CD4-positive, alpha-beta memory T cell (primary cell): ENCODE measurements around the gene KCNJ9. TPM values are rescaled to one million over a fixed set of nuclear protein-coding genes. Genes with fewer than 3 reads are reported as not detected.

Experiments
- CTCF ChIA-PET: fragments of 350-600 bp; sonication (Branson Sonifier 250); formaldehyde crosslinking; loops from one replicate; lab custom pipeline; 2021; ENCODE audit warnings: inconsistent platforms; ENCODE audit not compliant: partially characterized antibody; lab: Charles Lee
- POLR2A ChIA-PET: fragments of 350-600 bp; sonication (Branson Sonifier 250); formaldehyde crosslinking; loops from one replicate; lab custom pipeline; 2021; ENCODE audit not compliant: partially characterized antibody; lab: Charles Lee
- DNase-seq, 5 donors: peaks; one replicate each; pipeline versions ENCODE4 v3.0.0 to v3.0.0-alpha.2; 2020 to 2022; ENCODE audit warnings: mixed read lengths in 1 of 5
- H3K27ac ChIP-seq: one replicate; pipeline ENCODE4 v1.7.0; 2013; ENCODE audit warnings: low read depth, low read length
- H3K27me3 ChIP-seq: 2 replicates; pipeline ENCODE4 v1.7.0; 2013; ENCODE audit warnings: mild to moderate bottlenecking, low read length, moderate library complexity; ENCODE audit not compliant: insufficient read depth
- H3K36me3 ChIP-seq: 2 replicates; pipeline ENCODE4 v1.7.0; 2013; ENCODE audit warnings: mild to moderate bottlenecking, low read length, moderate library complexity; ENCODE audit not compliant: insufficient read depth
- H3K4me1 ChIP-seq: 2 replicates; pipeline ENCODE4 v1.7.0; 2013; ENCODE audit warnings: mild to moderate bottlenecking, low read length, moderate library complexity; ENCODE audit not compliant: insufficient read depth
- H3K4me3 ChIP-seq, 2 donors: one replicate each; pipeline ENCODE4 v1.7.0; 2013; ENCODE audit warnings: low read length in 2 of 2, mild to moderate bottlenecking in 1 of 2
- H3K9me3 ChIP-seq, 2 donors: one replicate each; pipeline ENCODE4 v1.7.0; 2013; ENCODE audit warnings: low read length in 2 of 2, control low read depth in 1 of 2; ENCODE audit not compliant: control insufficient read depth in 1 of 2
- H3K27ac Mint-ChIP-seq, 7 donors: one replicate each; pipeline ENCODE4 v1.8.0; 2020 to 2021; ENCODE audit warnings: mixed read lengths in 7 of 7, mild to moderate bottlenecking in 6 of 7, inconsistent platforms in 3 of 7, moderate library complexity in 3 of 7
- H3K27me3 Mint-ChIP-seq, 2 donors: one replicate each; pipeline ENCODE4 v1.8.0; 2020 to 2021; ENCODE audit warnings: mixed read lengths in 2 of 2
- H3K36me3 Mint-ChIP-seq, 2 donors: one replicate each; pipeline ENCODE4 v1.8.0; 2020 to 2021; ENCODE audit warnings: mixed read lengths in 2 of 2, inconsistent platforms in 1 of 2, mild to moderate bottlenecking in 1 of 2
- H3K4me1 Mint-ChIP-seq, 4 donors: one replicate each; pipeline ENCODE4 v1.8.0; 2020 to 2021; ENCODE audit warnings: mixed read lengths in 4 of 4, mild to moderate bottlenecking in 1 of 4
- H3K4me3 Mint-ChIP-seq, 8 donors: one replicate each; pipeline ENCODE4 v1.8.0; 2020 to 2021; ENCODE audit warnings: mixed read lengths in 8 of 8, mild to moderate bottlenecking in 7 of 8, moderate library complexity in 6 of 8, inconsistent platforms in 3 of 8
- H3K9me3 Mint-ChIP-seq, 8 donors: one replicate each; pipeline ENCODE4 v1.8.0; 2020 to 2021; ENCODE audit warnings: mixed read lengths in 8 of 8, mild to moderate bottlenecking in 5 of 8, inconsistent platforms in 3 of 8, moderate library complexity in 1 of 8
- intact Hi-C: fragments of 100-400 bp; cut with micrococcal nuclease; formaldehyde crosslinking; loops from one replicate; pipeline ENCODE4 v1.15.1; 2023
- polyA plus RNA-seq, 2 donors: library from polyadenylated mRNA; unstranded; fragments of 300-500 nt; fragmentation: Illumina TruSeq; gene quantifications; one replicate each; pipeline ENCODE4 v1.2.3, GENCODE V29; 2021
- total RNA-seq, 2 experiments: library from RNA; stranded (reverse); gene quantifications; one replicate each; pipeline ENCODE4 v1.2.3, GENCODE V29; 2021

KCNJ9 gene
- total and polyA plus RNA-seq, 4 experiments from 2014 or later, result not detected

GRCh38 chr1:160093069-160093395 is 11.7 kb downstream of the KCNJ9 start:
- H3K36me3 Mint-ChIP-seq, result peaks cover 17 to 66% of the 10 kb centered on the region in 2 donors
- peaks cover 38% of the 10 kb centered on the region for H3K36me3 ChIP-seq
- CTCF ChIA-PET, result interaction anchor here (1.0 kb wide), 1 partner anchor 11 kb away, joined by 3 read pairs; no protein-coding TSS in a partner anchor

GRCh38 chr1:160093624-160094290 is 12.4 kb downstream of the KCNJ9 start:
- Mint-ChIP-seq H3K9me3 (no peaks in the 10 kb centered on the region), H3K36me3 (peaks cover 12 to 59% of the 10 kb centered on the region in 2 donors), H3K4me3 (no peak overlapping the region), H3K27ac (peak overlapping the region in 2 of 7 donors; percentile 7 to 53), H3K4me1 (peaks cover 17 to 43% (median 26%) of the 10 kb centered on the region in 4 donors), H3K27me3 (peaks cover 0 to 2% of the 10 kb centered on the region in 2 donors)
- no peak for DNase-seq
- peaks cover 38% of the 10 kb centered on the region for H3K36me3 ChIP-seq
- no peaks in the 10 kb centered on the region for H3K9me3 ChIP-seq
- peaks cover 30% of the 10 kb centered on the region for H3K4me1 ChIP-seq
- no peak overlapping the region for H3K27ac ChIP-seq
- H3K27me3 ChIP-seq, result no peaks in the 10 kb centered on the region
- intact Hi-C loops, result loop anchor here (10.0 kb wide), 1 partner anchor 1061 kb away; the partner anchor contains the start of genes UFC1 and USP21
- POLR2A ChIA-PET, result no interaction called here
- CTCF ChIA-PET, result interaction anchor here (1.0 to 6.1 kb wide), 2 partner anchors 7 to 12 kb away, joined by 3 to 83 read pairs; no protein-coding TSS in a partner anchor
- H3K4me3 ChIP-seq, result no peak overlapping the region

More at GRCh38 chr1:160093069-160093395, 11.7 kb downstream of the KCNJ9 start:
- Mint-ChIP-seq H3K4me1 (peaks cover 17 to 43% (median 24%) of the 10 kb centered on the region in 4 donors), H3K9me3 (no peaks in the 10 kb centered on the region), H3K27me3 (peaks cover 0 to 2% of the 10 kb centered on the region in 2 donors), H3K27ac (peak overlapping the region in 1 of 7 donors; percentile 7), H3K4me3 (peak overlapping the region in 1 of 8 donors; percentile 17)
- DNase-seq, result no peak
- no peaks in the 10 kb centered on the region for H3K27me3 ChIP-seq
- H3K9me3 ChIP-seq, result no peaks in the 10 kb centered on the region
- intact Hi-C loops, result loop anchor here (10.0 kb wide), 1 partner anchor 1062 kb away; the partner anchor contains the start of genes UFC1 and USP21
- POLR2A ChIA-PET, result no interaction called here
- no peak overlapping the region for H3K27ac ChIP-seq
- peaks cover 30% of the 10 kb centered on the region for H3K4me1 ChIP-seq
- no peak overlapping the region for H3K4me3 ChIP-seq

- CTCF ChIA-PET, result interaction anchor here (6.1 kb wide), 1 partner anchor 8 kb away, joined by 83 read pairs; no protein-coding TSS in a partner anchor
Observed at GRCh38 chr1:160094291-160094625, 12.9 kb downstream of the KCNJ9 start.

DNA sequence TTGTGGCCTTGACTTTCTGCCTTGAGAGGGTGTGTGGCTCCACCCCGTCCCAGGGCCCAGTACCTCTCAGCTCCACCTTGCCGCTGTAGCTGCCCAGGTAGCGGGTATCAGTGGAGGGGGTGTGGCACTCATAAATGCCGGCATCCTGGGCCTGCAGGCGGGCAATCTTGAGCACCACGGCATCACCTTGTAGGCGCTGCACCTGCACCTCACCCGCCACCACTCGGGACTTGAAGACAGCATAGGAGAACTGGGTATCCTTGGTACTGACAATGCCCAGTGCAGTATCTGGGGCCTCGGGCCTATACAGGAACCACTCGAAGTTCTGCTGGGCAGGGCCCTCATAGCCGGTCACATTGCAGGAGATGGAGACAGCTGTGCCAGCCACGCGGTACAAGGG is 13.5 kb downstream of the KCNJ9 start:
- CTCF ChIA-PET, result interaction anchor here (1.5 to 6.1 kb wide), 3 partner anchors 8 to 13 kb away, joined by 3 to 83 read pairs (median 20); partner anchors contain the start of gene KCNJ9
- POLR2A ChIA-PET, result interaction anchor here (4.8 kb wide), 1 partner anchor 8 kb away, joined by 51 read pairs; no protein-coding TSS in a partner anchor
- H3K4me1 Mint-ChIP-seq, result peaks cover 21 to 51% (median 35%) of the 10 kb centered on the region in 4 donors
- peaks cover 6 to 56% of the 10 kb centered on the region in 2 donors for H3K36me3 Mint-ChIP-seq
- intact Hi-C loops, result loop anchor here (5.0 to 10.0 kb wide), 3 partner anchors 63 to 1060 kb away; partner anchors contain the start of genes PIGM, TAGLN2, UFC1 and USP21
- no peak overlapping the region for H3K4me3 ChIP-seq
- H3K27me3 ChIP-seq, result no peaks in the 10 kb centered on the region
- H3K4me1 ChIP-seq, result peaks cover 39% of the 10 kb centered on the region
- H3K9me3 Mint-ChIP-seq, result no peaks in the 10 kb centered on the region
- no peak overlapping the region for H3K27ac ChIP-seq
- H3K4me3 Mint-ChIP-seq, result no peak overlapping the region
- H3K9me3 ChIP-seq, result no peaks in the 10 kb centered on the region
- H3K27me3 Mint-ChIP-seq, result peaks cover 0 to 2% of the 10 kb centered on the region in 2 donors
- peak overlapping the region in 1 of 7 donors; percentile 62 for H3K27ac Mint-ChIP-seq
- peaks cover 38% of the 10 kb centered on the region for H3K36me3 ChIP-seq
- DNase-seq, result no peak

More at GRCh38 chr1:160094291-160094625, 12.9 kb downstream of the KCNJ9 start:
- intact Hi-C loops, result loop anchor here (10.0 kb wide), 1 partner anchor 1061 kb away; the partner anchor contains the start of genes UFC1 and USP21
- Mint-ChIP-seq H3K9me3 (no peaks in the 10 kb centered on the region), H3K27ac (peak overlapping the region in 2 of 7 donors; percentile 53 to 62), H3K4me3 (no peak overlapping the region), H3K27me3 (peaks cover 0 to 2% of the 10 kb centered on the region in 2 donors), H3K4me1 (peaks cover 17 to 46% (median 30%) of the 10 kb centered on the region in 4 donors), H3K36me3 (peaks cover 7 to 58% of the 10 kb centered on the region in 2 donors)
- Histone ChIP-seq H3K4me3 (no peak overlapping the region), H3K9me3 (no peaks in the 10 kb centered on the region), H3K4me1 (peaks cover 34% of the 10 kb centered on the region), H3K27me3 (no peaks in the 10 kb centered on the region), H3K27ac (no peak overlapping the region), H3K36me3 (peaks cover 38% of the 10 kb centered on the region)
- POLR2A ChIA-PET, result no interaction called here
- no peak for DNase-seq

- peaks cover 21 to 57% (median 38%) of the 10 kb centered on the region in 4 donors for H3K4me1 Mint-ChIP-seq
- H3K27ac ChIP-seq, result no peak overlapping the region
Observed at GRCh38 chr1:160095382-160096105, 14.2 kb downstream of the KCNJ9 start.

DNA sequence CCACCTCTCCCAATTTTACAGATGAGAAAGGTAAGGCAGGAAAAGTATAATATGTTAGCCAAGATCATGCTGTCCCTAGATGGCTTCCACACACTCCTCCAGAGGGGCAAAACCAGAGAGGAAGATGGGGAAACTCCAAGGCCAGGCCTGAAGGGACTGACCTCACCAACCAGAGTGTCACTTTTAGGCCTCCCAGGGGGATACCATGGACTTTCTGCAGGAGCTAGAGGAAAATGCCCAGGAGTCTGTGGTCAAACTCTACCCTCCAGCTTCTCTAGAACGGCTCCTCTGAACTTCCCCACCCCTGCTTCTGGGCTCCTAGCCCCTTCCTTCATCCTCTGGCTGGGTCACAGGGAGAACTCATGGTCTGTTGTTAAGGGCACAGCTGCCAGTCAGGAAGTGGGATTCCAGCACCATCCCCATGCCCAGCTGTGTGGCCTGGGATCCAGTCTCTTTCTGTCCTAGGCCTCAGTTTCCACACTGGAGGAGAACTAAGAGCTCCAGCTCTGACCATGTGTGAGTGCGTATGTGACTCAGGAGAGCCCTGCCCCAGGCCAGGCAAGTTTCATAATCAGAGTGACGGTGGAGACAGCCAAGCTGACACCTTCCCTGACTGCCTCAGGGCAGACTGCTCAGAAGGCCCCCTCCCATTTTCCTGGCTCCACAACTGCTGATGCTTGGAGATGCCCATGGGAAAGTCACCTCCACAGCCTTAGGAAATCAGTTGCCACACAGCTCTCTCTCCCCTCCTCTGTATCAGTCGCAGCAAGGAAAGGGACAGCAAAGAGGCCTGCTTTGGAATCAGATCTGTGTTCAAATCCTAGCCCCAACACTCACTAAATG is 15.2 kb downstream of the KCNJ9 start:
- POLR2A ChIA-PET, result interaction anchor here (1.3 to 4.8 kb wide), 2 partner anchors 10 to 165 kb away, joined by 3 to 51 read pairs; no protein-coding TSS in a partner anchor
- intact Hi-C loops, result loop anchor here (5.0 to 10.0 kb wide), 3 partner anchors 64 to 1058 kb away; partner anchors contain the start of genes PIGM, TAGLN2, UFC1 and USP21
- no peaks in the 10 kb centered on the region for H3K27me3 ChIP-seq
- H3K27ac ChIP-seq, result no peak overlapping the region
- Mint-ChIP-seq H3K27me3 (peaks cover 0 to 2% of the 10 kb centered on the region in 2 donors), H3K36me3 (peaks cover 6 to 41% of the 10 kb centered on the region in 2 donors), H3K9me3 (no peaks in the 10 kb centered on the region), H3K4me3 (peak overlapping the region; percentile 85 to 92 (median 89)), H3K27ac (peak overlapping the region in 6 of 7 donors; percentile 33 to 97 (median 90)), H3K4me1 (peaks cover 24 to 66% (median 44%) of the 10 kb centered on the region in 4 donors)
- peaks cover 54% of the 10 kb centered on the region for H3K4me1 ChIP-seq
- H3K36me3 ChIP-seq, result peaks cover 27% of the 10 kb centered on the region
- peak overlapping the region in 1 of 2 donors; percentile 84 for H3K4me3 ChIP-seq
- DNase-seq, result no peak
- CTCF ChIA-PET, result interaction anchor here (1.1 to 6.1 kb wide), 6 partner anchors 8 to 19 kb away, joined by 3 to 83 read pairs (median 3); partner anchors contain the start of gene KCNJ9
- no peaks in the 10 kb centered on the region for H3K9me3 ChIP-seq

More at GRCh38 chr1:160095382-160096105, 14.2 kb downstream of the KCNJ9 start:
- peaks cover 0 to 2% of the 10 kb centered on the region in 2 donors for H3K27me3 Mint-ChIP-seq
- no peak for DNase-seq
- Histone ChIP-seq H3K4me3 (no peak overlapping the region), H3K4me1 (peaks cover 44% of the 10 kb centered on the region), H3K9me3 (no peaks in the 10 kb centered on the region), H3K36me3 (peaks cover 37% of the 10 kb centered on the region), H3K27me3 (no peaks in the 10 kb centered on the region)
- POLR2A ChIA-PET, result interaction anchor here (1.3 to 4.8 kb wide), 2 partner anchors 9 to 166 kb away, joined by 3 to 51 read pairs; no protein-coding TSS in a partner anchor
- H3K27ac Mint-ChIP-seq, result peak overlapping the region in 4 of 7 donors; percentile 33 to 93 (median 72)
- H3K4me3 Mint-ChIP-seq, result peak overlapping the region in 5 of 8 donors; percentile 10 to 85 (median 40)
- CTCF ChIA-PET, result interaction anchor here (1.1 to 6.1 kb wide), 6 partner anchors 9 to 18 kb away, joined by 3 to 83 read pairs (median 3); partner anchors contain the start of gene KCNJ9
- no peaks in the 10 kb centered on the region for H3K9me3 Mint-ChIP-seq
- H3K36me3 Mint-ChIP-seq, result peaks cover 6 to 48% of the 10 kb centered on the region in 2 donors
- intact Hi-C loops, result loop anchor here (5.0 to 10.0 kb wide), 3 partner anchors 63 to 1059 kb away; partner anchors contain the start of genes PIGM, TAGLN2, UFC1 and USP21
